GM12801 (cell line): ENCODE measurements around the gene KRT36.

ENCODE experiments used
- CTCF ChIP-seq: IDR thresholded peaks from one replicate; pipeline ENCODE4 v1.5.1; 2011; ENCODE audit warnings: control low read depth; ENCODE audit not compliant: insufficient read length; ENCODE audit errors: extremely low read depth

The KRT36 gene

GRCh38 chr17:41534899-41535546 lies 45.3 kb upstream of the KRT36 start:
- TF ChIP-seq CTCF = no peak

GRCh38 chr17:41533613-41534012 lies 43.9 kb upstream of the KRT36 start:
- no peak for TF ChIP-seq CTCF

GRCh38 chr17:41532947-41533570 lies 43.3 kb upstream of the KRT36 start:
- no peak for TF ChIP-seq CTCF

GRCh38 chr17:41531993-41532392 lies 42.3 kb upstream of the KRT36 start:
- TF ChIP-seq CTCF = no peak

GRCh38 chr17:41530062-41531048 lies 40.6 kb upstream of the KRT36 start:
- no peak for TF ChIP-seq CTCF

- TF ChIP-seq CTCF = no peak
Measured at GRCh38 chr17:41529491-41529915, 39.8 kb upstream of the KRT36 start.

- no peak for TF ChIP-seq CTCF
Measured at GRCh38 chr17:41528959-41529353, 39.2 kb upstream of the KRT36 start.
